DMS114 treated with DMSO at 0.1 percent for 48 hours (cell line): ENCODE measurements around the gene KRTAP5-3.
"Not testable (repeated sequence)": the region's sequence is repeated elsewhere in the genome, so short reads cannot be mapped to it uniquely, and the experiment has no call there.

Experiments used
- DNase-seq: peaks from one replicate; lab custom pipeline; 2025; ENCODE audit not compliant: unreplicated experiment; lab: John Stamatoyannopoulos, UW

KRTAP5-3 gene

DNA sequence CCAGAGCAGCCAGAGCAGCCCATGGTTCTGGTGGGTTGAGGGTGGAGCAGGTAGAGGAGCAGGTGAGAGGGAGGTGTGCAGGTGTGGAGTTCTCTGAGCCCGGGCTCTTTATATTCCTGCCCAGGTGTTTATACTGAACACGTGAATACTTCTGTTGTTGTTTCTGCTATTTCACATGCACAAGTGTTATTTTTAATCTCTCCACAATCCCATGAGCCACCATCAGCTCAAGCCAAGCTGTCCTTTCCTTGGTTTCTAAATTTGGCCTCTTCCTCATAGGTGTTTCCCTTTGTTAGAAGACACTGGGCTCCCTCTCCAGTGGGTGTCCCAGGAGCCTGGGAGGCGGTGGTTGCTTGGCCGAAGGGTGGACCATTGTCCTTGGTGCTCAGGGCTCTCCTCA, at the start of gene KRTAP5-3:
Gene KRTAP5-3, minus strand, starts transcription at position 101 of the 400 bp plus-strand sequence. Its CDS starts 78 bp downstream, at position 23.
- no peak for DNase-seq

DNA sequence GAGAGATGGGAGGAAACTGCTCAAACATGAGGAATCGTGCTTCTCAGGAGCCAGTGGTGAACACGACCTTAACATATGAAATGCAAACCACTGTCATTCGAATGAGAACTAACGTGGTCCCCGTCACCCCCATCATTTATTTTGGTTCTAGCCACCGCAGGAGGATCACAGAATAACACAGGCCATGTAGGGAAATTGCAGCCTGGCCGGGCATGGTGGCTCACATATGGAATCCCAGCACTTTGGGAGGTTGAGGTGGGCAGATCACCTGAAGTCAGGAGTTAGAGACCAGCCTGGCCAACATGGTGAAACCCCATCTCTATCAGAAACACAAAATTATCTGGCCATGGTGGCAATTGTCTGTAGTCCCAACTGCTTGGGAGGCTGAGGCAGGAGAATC, 48.4 kb upstream of the KRTAP5-3 start:
- no peak for DNase-seq

GRCh38 chr11:1656061-1656441, 47.8 kb upstream of the KRTAP5-3 start:
- no peak for DNase-seq

DNA sequence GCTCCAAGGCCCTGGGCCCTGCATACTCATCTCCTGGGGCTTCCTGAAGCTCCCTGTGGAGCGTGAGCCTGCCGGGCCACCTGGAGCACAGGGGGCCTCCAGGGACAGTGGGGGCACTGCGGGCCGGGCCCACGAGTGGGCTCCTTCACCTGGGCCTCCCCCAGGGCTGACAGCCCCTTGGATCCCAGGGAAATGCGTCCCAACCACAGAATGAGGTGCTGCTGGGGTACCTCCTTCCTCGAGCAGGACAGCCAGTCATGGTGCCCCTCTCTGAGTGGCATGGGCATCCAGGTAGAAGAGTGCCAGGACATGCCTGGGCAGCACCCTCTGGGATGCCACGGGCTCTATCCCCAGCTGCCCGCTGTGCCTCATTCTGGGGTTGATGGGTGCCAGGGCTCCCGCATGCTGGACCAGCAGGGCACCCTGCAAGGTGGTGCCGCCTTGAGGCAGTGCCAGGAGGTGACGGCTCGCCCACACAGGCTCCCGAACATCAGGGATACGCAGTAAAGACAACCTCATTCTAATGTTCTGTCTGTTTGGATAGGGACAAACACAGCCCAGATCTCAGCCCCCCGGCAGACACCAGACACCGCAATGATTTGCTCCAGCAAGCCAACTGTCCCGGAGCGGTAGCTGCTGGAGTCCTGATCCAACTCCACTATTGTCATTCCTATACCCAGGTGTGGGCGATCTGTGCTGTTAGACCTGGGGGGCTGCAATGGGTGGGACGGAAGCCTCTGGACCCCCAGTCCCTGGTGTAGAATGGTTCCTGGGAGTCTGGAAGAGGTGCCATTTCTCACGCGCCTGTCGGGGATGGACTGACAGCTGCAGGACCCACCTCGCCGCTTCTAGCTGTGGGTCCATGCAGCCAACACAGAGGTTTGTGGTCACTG, 47.2 kb upstream of the KRTAP5-3 start:
- DNase-seq: no peak

DNA sequence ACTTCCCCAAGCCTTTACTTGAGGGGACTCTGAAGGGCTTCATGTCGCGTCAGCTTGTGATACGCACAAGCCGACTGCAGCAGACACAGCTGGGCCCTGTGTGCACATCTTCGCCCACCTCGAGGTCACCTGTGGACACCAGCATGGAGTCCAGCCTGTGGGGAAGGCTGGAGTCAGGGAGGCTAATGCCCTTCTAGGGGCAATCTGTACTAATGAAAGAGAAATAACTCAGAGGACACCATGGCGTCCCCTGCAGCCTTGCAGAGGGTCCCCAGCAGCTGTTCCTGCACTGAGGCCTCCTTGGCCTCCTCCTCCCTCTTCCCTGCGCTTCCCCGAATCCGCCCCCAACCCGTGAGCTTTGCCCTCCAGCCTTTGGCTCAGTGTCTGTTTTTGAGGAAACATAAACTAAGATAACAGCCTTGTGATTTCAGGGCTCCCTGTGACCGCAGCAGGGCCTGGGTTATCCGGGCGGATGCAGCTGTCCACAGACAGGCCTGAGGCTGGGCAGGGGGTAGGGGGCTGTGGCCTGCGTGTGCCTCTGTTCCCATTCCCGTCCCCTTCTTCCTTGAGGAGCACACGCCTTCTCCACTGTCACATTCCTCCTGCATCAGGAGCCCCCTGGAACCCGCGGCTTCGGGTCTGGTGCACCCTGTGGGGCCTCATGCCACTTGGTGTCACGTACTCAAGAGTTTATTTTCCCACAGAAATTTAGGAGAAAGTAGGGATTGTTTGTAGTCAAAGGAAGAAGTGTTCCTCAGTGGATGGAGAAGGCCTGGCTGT, 46.3 kb upstream of the KRTAP5-3 start:
- no peak for DNase-seq

GRCh38 chr11:1653541-1654387, 45.5 kb upstream of the KRTAP5-3 start:
- no peak for DNase-seq

DNA sequence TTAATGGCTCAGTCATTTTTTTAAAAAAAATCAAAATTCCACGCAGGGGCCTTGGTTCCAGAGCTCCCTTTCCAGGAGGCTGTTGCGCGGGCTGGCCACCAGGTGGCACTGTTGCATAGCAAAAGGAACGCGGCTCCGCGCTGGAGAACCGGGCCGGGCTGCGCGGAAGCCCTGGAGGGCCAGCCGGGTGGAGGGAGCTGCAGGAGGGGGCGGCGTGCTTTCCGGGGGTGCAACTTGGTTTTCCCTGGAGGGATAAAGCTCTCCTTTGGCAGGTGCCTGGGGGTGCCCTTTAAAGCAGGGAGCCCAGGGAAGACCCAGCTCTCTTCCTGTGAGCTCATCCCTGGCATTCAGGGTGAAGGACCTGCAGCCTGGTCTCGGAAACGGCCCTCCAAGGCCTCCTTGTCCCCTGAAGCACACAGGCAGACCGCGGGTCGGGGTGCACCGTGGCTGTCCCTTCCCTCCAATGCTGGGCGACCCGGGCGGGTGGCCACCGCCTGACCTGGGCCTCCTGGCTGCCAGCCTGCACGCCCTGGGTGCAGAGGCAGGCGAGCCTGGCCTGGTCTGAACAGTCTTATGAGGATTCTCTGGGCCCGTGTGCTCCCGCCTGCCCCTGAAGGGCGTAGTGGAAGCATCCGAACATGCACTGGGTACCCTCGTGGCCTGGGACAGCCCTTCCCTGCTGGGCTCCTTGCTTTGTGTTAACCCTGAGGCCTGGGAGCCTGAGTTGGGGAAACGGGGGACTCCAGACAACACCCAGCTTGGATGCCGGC, 44.7 kb upstream of the KRTAP5-3 start:
- DNase-seq: no peak

GRCh38 chr11:1652442-1652770, 44.1 kb upstream of the KRTAP5-3 start:
- no peak for DNase-seq

DNA sequence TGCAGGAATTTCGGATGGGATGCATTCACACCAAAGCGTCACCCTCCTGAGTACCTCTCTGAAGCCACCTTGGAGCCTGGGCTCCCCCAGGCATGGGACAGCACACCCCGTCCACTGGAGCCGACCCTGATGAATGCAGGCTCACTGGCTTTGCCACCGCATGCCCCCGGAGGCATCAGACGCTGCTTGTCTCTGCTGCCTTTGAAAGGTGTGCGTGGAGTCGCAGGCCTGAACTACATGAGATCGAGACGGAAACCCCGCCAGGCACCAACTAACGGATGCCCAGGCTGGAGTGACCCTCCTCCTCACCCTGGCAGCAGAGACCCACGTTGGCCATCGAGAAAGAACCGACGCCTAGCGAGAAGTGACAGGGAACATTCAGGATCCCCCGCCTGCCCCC, 43.8 kb upstream of the KRTAP5-3 start:
- DNase-seq: no peak

DNA sequence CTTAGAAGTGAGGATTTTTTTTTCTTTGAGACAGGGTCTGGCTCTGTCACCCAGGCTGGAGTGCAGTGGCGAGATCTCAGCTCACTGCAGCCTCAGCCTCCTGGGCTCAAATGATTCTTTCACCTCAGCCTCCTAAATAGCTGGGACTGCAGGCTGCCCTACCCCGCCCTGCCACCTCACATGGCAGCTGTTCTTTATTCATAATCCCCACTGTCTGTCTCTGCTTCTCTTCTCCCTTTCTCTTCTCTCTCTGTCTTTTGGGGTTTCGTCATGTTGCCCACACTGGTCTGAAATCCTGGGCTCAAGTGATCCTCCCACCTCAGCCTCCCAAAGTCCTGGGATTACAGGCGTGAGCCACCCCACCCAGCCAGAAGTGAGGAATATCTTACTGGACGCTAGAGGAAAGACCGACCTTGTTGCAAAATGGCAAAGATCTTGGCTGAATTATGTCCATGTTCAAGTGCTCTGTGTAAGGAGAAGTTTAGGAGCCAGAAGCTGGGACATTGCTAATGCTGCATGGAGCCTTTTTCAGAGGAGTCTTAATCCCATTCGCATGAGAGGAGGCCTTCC, 43.2 kb upstream of the KRTAP5-3 start:
- DNase-seq: no peak

GRCh38 chr11:1650918-1651262, 42.6 kb upstream of the KRTAP5-3 start:
- no peak for DNase-seq

DNA sequence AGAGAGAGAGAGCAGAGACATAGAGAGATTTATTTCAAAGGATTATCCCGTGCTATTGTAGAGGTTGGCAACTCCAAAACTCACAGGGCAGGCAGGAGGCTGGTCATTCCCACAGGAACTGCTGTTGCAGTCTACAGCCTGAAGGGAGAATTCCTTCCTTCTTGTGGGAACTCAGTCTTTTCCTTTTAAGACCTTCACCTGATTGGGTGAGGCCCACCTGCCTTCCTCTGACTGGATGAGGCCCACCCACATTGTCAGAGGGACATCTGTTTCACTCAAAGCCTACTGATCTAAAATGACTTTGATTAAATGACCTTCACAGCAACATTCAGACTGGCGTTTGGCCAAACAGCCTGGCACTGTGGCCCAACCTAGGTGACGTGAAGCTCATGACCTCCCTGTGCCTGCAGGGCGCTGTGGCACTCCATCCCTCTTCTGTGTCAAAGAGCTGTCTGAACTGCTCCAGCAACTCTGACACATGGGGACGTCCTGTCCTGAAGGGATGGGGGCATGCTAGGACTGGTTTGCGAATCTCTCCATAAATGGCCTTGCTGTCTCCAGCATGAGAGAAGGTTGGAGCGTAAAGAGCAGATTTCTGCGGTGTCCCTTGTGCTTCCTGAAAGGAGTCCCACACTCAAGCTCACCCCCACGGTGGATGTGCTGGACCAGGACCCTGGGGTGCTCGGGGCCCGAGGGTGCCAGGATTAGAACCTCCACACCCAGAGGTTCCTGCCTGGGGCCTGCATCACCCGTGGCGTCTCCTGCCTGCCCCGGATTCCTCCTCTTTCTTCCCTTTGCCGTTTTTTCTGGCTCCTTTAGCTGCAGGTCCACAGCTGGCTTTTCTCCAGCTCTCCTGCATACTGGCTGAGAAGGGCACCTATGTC, 42.0 kb upstream of the KRTAP5-3 start:
- no peak for DNase-seq

- no peak for DNase-seq
Observed at GRCh38 chr11:1648653-1649420, 40.6 kb upstream of the KRTAP5-3 start.

GRCh38 chr11:1647901-1648652, 39.8 kb upstream of the KRTAP5-3 start:
- no peak for DNase-seq

DNA sequence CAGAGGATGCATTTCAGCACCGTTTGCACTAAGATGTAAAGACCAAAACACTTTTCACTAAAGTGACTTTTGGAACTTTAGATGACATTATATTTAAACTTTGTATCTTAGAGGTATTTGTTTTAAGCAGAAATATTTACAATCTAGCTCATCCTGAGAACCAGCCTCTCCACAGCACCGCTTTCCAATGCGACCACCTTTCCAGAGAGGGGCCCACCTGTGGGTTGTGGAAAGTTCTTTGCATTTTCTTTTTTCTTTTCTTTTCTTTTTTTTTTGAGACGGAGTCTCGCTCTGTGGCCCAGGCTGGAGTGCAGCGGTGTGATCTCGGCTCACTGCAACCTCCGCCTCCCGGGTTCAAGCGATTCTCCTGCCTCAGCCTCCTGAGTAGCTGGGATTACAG, 38.3 kb upstream of the KRTAP5-3 start:
- DNase-seq: not testable (repeated sequence)

DNA sequence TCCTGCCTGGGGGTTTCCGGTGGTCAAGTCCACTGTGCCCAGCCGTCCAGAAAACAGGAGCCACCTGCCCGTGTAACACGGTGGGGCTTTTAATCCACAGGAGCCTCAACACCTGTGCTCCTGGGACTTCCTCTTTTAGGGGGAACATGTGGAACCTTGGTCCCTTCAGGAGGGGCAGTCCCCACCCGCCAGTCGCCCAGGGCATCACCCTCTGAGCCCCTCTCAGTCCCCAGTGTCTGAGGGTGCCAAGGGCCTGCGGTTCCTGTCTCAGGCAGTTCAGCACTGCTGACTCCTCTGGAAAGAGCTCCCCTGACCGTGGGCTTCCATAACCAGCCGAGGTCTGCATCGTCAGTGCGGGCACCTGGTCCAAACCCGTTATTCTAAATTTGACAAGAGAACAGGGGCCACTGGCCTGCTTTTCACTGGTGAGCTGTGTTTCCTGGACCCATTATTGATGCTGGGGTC, 37.1 kb upstream of the KRTAP5-3 start:
- no peak for DNase-seq

DNA sequence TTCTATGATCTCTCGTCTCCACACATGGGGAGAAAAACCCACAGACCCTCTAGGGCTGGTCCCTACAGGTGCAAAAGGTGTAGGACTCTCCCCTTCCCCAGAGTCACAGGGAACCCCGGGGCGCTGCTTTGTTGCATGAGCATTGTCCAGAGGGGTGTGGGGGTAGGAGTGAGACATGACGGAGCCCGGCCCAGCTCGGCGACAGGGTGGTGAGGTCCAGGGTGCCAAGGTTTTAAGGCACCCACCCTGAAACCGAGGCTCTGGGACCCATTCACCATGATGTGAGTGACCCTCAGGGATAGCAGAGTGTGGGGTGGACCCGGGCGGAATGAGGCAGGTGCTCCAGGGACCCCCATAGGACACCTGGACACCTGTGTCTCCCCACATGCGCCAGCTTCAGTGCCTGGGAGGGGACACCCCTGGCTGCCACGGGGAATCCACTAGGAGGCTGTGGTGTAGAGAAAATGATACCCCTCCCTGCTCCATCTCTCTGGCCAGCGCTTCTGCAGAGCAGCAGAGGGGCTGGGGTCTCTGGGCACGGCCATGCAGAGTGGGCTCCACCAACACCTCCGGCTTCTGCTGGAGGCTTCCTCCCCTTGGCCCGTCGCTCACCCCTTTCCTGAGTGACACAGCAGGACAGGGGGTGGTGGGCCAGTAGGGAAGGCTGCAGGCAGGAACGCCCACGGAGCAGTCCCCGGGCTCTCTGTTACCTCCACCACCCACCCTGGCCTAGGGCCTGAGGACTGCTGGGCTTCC, 36.5 kb upstream of the KRTAP5-3 start:
- no peak for DNase-seq
